NOMO-1 (cell line): ENCODE measurements around the gene TANC1.
"Not testable (repeated sequence)": the region's sequence is repeated elsewhere in the genome, so short reads cannot be mapped to it uniquely, and the experiment has no call there.

ENCODE experiments used
- DNase-seq, 2 experiments: peaks; one replicate each; lab custom pipeline; 2025; ENCODE audit not compliant: unreplicated experiment in 2 of 2; lab: John Stamatoyannopoulos, UW

TANC1 gene

DNA sequence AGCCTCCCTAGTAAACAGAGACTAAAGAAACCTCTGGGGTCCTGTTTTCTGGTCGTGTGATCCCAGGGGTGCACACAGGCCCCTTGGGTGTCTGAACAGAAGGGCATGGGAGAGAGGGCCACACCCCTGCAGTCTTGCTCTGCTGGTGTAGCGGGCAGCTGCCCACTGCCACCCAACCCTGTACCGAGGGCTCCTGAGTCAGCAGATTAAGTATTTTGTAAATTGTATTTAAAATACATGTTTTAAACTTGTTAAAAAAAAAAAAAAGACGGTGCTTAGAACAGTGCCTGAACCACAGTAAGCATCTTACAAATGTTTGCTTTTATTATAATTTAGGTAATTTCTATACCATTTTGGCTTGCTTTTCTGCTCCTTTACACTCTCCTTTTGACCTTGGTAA, 113.7 kb downstream of the TANC1 start:
- DNase-seq: no peak

DNA sequence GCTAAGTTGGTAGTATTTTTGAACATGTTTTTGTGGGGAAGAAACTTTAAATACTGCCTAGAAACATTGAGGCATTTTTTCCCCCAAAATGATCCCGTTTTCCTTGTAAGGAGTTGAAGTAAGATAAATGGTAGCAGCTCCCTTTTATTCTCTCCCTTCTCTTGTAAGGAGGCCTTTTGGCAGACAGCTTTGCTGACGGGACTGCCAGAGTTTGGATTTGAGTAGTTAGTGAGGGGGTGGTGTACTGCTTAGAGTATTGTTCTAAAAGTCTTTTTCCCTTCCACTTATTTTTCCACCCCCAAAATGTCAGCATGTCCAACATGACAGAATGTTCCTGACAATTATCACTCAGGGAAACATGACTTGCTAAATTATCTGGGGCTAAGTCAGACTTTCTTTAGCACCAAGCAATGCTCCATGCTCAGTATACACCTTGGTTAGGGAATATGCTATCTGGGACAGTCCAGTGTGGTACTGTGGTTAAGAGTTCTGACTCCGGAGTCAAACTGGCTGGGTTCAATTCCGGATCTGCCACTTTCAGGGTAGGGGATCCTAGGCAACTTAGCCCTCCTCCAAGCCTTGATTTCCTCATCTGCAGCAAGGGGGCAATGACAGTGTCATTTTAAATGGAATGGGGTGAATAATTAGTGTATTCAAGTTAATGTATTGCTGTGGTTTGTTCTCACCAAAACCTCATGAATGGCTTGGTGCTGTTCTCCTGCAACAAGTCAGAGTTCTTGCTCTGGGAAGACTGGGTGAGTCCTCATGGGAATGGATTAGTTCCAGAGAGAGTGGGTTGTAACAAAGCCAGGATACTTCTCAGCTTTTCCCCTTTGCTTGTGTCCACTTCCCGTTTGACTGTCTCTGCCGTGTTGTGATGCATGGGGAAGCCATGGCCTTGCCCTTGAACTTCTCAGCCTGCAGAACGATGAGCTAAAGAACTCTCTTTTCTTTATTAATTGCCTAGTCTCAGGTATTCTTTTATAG, 116.2 kb downstream of the TANC1 start:
- DNase-seq: no peak

DNA sequence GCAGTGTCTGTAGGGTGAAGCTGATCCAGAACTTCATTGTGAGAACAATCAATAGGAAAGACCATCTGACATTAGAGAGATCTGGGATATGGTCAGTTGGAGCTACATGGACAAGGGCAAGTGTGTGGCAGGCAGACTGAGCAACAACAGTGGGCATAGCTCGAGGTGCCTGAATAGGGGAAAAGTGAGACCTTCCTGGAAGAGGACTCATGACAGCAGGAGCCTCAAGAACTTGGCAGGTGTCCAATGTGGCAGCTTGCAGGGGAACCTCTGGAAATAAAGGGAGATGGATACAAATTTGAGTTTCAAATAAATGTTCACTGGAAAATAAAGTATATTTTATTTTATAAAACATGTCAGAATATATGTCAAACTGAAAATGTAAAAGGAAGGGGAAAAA, 117.9 kb downstream of the TANC1 start:
- DNase-seq: no peak

DNA sequence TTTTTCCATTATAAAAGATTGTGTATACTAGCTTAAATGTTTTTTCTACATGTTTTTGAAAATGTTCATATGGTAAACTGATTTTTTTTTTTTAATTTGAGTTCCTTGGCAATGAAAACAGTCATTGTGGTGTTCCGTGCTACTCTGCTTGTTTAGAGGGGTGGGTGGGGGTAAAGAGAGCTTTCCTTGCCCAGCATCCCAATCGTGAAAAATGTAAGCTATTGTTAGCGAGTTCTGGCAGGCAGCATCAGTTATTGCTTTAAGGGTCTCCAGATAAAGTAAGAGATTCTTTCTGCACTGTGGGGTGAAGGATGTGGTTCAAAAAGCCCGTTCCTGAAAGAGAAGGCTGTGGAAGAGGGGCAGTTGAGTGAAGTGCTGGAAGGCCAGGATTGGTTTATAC, 118.4 kb downstream of the TANC1 start:
- DNase-seq: no peak

DNA sequence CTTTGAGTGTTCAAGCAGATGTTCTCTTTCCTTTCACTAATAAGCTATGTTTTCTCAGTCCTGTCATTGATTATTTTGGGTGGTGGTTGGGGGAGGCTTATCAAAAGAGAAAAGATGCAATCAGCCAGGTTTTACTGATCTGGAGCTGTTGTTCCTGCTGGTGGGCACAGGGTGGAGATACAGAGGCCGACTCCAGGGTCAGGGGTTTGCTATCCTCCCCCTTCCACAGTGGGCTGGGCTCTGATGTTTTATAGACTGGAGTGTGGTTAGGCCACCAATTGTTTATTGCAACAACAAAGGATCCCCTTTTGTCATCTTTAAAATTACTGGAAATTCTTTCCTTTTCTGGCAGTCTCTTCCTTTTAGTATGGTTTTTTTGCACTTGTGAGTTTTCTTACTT, 120.5 kb downstream of the TANC1 start:
- DNase-seq: no peak

DNA sequence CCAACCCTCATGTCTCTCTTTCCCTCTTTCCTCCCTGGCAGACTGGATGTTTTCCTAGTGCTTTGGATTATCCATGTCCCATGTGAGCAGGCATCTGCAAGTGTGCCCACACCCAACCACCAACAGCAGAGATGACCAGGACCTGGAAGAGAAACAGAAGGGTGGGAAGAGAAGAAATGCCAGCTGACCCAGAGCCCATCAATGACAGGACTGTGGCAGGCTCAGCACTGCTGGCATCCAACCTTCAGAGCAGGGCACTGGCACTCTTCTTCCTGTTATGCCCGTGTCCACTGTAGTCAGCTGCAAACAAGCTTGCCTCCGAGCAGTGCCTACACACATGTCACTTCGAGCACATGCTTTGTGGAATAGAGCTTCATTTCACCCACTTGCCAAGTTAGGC, 121.1 kb downstream of the TANC1 start:
- no peak for DNase-seq

DNA sequence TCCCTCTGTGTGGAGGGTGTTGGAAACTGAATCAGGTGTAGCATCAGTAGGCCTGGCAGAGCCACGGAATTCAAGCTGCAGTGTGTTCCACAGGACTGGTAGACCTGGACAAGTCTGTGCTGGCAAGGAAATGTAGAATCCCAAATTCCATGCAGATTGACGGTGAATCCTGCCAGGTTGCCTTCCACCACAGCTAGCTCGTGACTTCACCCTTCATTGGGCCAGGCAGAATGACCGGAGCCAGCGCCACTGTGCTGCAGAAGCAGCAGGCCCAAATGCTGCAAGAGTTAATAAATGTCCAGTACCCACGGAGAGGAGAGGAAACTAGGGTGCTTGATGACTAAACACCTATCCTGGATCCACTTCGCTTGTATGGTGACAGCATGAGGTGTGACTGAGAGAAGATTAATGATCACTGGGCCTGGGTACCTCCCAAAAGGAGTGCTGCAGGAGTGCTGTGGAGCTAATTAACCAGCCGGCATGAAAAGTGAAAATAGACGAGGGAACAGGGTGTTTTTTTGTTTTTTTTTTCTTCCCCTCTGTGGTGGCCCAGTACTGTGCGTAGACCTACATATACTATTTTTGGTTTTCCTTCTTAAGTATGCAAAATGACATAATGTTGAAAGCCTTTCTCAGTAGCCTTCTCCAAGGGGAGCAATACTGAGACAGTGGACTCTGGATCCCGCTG, 122.2 kb downstream of the TANC1 start:
- DNase-seq: peak in 1 of 2 experiments; percentile 42

DNA sequence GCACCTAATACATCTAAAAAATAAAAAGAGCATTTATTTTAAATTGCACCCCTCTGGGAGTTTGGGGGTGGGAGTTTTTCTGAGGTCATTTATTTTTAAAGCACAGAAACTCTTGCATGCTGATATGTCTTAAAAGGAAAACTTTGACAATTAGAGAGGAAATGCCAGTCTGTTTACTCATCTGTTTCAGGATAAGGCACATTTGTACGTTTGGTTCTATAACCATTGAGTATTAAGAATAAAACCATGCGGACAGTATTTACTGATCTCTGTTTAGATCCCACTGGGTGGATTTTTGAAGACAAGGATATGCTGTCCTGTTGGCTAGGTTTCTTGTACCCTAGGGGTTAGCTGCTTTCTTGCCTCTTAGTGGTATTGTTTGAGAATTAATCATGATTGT, 122.9 kb downstream of the TANC1 start:
- DNase-seq: no peak

DNA sequence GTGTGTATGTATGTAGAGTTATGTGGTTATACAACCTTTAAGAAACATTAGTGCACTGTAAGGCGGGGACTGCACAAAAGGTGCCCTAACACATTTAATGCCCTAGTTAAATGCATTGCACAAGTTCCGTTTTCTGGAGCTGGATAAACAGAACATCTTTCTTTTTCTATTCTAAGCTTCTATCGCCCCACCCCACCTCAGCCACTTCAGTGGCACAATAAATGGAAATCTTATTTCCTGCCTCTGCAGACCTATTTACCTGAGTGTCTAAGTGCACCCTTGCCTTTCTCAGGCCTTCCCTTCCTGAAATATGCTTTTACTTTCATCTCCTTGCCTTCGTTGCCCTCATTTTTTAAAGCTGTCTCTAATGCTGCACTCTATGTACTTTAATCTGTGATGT, 123.5 kb downstream of the TANC1 start:
- peak; percentile 62 to 79 for DNase-seq

DNA sequence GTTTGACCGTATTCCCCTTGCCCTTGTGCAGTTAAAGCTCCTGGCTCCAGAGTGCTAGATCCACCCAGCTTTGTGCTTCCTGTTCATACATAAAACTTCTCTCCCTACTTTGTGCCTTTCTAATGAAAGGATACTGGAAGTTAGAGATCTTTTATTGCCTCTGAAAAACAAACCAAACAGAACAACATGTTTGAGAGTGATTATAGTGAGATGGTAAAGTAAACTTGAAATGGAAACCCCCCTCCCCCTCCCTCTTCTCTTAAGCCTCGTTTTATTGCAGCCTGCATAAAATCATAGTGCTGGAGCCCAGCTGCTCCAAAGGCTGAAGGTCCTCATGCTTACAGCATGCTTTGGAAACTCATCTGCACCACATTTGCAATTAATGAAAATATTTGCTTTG, 125.1 kb downstream of the TANC1 start:
- no peak for DNase-seq

DNA sequence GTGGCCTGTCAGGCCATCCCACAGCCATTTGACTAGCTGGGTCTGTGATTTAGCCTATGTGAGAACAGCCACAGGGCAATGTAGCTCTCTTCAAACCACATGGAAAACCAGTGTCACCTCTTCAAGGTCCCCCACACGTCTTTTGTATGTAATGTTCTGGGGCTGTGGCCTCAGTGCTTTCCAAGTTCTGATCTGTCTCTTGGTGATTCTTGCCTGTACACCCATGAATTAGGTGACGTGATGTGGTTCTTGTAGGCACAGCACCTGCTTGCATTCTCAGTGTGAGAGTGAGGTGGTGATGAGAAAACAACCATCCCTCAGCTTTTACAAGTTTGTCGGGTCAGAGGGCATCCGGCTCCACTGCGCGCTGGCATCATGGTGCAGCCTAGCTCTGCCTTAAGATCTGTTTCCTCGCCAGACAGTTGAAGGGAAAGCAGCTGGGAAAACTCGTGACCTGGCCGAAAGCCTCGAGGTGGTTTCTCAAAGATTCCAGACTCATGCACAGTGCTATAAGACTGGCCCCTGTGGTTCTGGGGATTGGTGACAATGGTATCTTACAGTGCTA, 125.8 kb downstream of the TANC1 start:
- DNase-seq: no peak

DNA sequence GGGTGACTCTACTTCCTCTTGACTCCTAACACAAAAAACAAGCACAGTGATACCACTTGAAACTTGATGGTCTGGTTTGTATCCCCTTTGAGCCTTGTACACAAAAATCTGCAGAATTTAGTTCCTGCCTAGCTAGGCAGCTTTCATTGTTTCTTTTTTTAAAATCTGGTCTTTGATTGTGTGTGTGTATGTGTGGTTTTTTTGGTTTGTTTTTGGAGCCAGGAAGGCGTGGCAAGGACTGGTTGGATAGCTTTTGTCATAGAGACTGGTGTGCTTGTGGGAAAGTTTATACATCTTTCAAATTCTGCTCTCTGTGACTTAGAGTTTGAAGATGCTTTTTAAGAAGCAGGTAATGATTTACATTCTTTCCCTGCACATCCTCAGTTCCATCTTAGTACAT, 127.4 kb downstream of the TANC1 start:
- no peak for DNase-seq

DNA sequence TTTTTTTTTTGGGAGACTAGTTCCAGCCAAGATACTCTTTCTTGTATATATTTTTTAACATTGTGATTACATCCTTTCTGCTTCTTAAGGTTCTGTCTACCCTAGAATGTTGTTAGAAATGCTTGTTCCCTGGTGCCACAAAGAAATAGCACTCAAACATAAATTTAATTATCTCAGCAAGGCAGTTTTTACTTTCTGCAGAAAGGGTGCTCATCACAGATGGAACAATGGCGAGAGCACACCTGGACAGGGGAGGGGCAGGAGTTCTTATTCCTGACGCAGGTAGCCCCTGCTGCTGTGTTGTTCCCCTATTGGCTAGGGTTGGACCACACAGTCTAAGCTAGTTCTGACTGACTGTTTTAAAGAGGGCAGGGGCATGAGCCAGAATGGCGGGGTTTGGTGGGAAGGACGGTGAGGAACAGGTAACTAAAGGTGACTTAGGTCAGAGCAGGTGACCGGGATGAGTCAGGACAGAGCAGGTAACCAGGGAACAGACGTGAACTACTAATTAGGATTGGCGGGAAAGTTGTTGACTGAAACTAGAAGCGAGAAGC, 127.9 kb downstream of the TANC1 start:
- DNase-seq: not testable (repeated sequence)

DNA sequence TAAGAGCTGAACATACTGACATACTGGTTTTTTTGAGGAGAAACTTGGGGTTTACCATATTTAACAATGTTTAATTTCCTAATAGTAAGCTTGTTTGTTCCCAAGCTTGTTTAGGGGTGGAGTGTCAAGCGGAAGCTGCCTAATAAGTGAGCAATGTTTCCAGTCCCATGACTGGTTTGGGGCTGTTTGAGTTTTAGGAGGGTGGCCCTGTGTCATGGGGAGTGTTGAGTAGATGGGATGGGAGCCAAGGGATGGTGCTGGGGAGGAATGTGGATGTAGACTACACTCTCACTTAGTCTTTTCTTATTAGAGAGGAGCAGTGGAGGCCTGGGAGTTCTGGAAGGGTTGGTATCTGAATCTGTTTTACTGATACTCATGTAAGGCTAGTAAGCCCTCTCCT, 128.5 kb downstream of the TANC1 start:
- DNase-seq: no peak

DNA sequence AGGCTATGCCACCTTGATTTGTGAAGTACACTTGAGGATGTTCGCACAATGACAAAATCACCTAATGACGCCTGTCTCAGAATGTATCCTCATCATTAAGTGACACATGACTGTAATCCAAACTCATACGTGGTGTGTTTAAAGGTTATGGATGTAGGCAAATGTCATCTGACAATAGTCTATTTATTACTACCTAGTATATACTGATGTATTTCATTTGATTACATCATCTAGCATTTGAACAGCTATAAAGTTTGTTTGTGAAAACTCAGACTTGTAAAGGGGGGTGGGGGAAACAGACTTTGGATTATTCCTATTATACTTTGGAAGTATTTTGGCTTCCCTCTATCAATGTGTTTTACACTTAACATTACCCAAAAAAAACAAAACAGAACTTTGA, 129.9 kb downstream of the TANC1 start:
- DNase-seq: no peak

DNA sequence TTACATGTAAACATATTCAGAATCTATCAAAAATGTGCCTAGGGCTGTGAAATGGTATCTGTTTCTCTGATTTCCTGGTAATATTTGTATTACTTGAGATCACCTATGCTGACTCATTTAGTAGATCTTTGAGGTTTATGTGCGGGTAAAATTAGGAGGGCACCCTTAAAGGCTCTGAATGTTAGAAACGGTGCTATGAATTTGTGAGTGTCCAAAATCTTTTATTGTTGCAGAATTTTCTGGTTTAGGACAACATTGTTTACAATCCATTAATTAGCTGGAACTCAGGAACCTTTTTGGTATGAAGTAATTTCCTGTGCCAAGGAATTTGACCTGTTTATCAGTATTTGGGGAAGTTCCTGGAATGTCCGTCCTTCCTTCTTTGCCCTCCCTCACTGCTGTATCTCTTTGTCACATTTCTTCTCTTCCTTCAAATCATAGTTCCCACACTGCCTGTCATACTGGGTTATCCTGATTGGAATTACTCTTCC, 130.5 kb downstream of the TANC1 start:
- no peak for DNase-seq

DNA sequence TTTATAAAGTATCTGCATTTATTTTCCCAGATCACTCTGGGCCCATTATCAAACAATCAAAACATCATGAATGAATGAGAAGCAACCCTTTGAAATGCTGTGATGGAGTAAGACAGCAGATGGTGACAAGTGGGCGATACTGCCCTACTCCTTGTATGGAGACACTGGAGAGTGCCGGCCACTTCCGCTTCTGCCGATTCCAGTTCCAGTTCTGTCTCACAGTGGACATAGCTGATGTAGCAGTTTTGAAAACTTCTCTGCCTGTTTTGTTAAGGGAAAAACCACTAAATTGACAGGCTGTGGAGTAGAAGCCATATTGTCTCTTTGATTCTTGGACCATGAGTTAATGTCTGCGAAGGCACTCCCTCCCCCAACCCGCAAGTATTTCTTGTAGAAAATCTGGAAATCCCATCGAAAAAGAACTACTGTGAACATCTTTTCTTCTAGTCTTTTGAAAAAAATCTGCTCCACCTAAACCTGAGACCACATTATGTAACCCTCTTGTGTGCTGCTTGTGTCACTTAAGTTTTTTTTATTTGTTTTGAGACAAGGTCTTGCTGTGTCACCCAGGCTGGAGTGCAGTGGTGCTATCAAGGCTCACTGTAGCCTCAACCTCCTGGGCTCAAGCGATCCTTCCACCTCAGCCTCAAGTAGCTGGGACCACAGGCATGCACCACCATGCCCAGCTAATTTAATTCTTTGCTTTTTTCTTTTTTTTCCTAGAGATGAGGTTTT, 133.5 kb downstream of the TANC1 start:
- DNase-seq: peak in 1 of 2 experiments; percentile 35

DNA sequence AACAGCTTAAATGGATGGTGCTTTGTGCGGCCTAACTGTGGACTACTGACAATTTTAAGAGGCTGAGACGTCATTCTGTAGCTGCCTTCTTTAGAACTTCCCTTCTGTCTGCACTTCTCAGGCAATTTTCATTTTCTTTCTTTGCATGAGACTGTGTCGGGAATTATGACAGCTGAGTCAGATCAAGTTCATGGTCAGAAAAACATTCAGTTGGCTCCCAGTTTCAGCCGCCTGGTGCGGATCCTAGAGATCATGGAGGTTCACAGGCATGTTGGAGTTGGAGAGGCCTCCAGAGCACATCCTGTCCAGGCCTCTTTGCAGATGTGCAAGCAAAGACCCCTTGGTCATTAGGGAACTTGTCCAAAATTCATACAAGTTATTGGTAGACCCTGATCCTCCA, 135.0 kb downstream of the TANC1 start:
- no peak for DNase-seq

DNA sequence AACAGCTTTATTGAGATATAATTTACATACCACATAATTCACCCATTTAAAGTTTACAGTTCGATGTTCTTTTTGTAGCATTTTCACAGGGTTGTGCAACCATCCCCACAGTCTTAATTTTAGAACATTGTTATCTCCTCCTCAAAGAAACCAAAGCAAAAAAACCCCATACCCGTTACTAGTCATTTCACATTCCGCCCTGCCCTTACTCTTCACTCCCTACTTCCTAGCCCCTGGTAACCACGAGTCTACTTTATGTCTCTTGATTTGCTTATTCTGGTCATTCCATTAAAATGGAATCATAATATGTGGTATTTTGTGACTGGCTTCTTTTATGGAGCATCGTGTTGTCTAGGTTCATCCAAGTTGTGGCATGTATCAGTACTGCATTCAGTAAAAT, 137.7 kb downstream of the TANC1 start:
- no peak for DNase-seq

DNA sequence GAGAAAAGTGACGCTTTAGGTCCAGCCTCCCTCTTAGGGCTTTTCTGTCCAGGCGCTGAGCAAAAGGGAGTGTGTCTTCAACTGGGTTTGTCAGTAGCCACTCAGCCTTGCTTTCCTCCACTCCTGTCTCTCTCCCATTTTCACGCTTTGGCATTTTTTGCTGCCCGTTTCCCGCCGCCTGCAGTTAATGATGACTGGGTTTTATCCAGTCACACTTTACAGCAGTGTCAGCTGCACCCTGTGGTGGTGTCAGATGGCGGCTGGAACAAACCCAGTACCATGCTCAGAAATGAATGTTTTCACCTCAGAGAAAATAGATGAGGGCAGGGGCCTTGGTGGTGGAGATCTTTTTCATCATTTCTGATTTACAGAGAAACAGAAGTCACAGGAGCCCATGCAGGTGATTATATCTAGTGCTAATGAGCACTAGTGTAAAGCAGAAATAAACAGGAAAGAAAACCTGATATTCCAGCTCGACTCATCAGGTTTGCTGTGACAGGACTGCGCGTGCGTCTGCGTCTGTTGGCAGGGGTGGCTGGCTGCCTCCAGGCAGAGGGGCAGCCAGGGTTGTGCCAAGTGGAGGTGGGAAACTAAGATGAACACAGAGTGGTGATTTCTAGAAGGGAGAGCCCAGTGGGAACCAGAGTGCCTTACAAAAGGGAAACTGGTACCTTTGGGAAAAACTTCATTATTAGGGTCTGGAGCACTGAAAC, 139.9 kb downstream of the TANC1 start:
- DNase-seq: no peak
